H1 (cell line): ENCODE data around the gene GPHB5. TPM values are rescaled to one million over a fixed set of nuclear protein-coding genes. Genes with fewer than 3 reads are reported as not detected.
"Not testable (repeated sequence)": the region's sequence is repeated elsewhere in the genome, so short reads cannot be mapped to it uniquely, and the experiment has no call there.

Experiments
- CTCF ChIA-PET: fragments of 300-600 bp; sonication (Branson Sonifier 250); formaldehyde crosslinking; loops from one replicate; lab custom pipeline; 2021; ENCODE audit not compliant: partially characterized antibody; lab: Charles Lee
- POLR2A ChIA-PET: fragments of 300-600 bp; sonication (Branson Sonifier 250); formaldehyde crosslinking; loops from one replicate; lab custom pipeline; 2021; ENCODE audit warnings: inconsistent platforms; ENCODE audit not compliant: partially characterized antibody; lab: Charles Lee
- DNase-seq, 2 experiments: peaks; one replicate each; pipeline versions ENCODE4 v3.0.0 to v3.0.0-alpha.2; 2010 to 2022; ENCODE audit warnings: low spot score in 2 of 2, low read depth in 1 of 2, mixed read lengths in 1 of 2
- FAIRE-seq: peaks from 2 replicates; lab custom pipeline; 2011; peaks lifted over from hg19 to GRCh38; lab: Jason Lieb, UNC
- H2AFZ ChIP-seq: 2 replicates; pipeline ENCODE4 v1.8.1; 2012; ENCODE audit warnings: low read length, inconsistent platforms
- H2AK5ac ChIP-seq: 2 replicates; pipeline ENCODE4 v1.6.1; 2013; ENCODE audit warnings: low read depth, low read length
- H2BK120ac ChIP-seq: replicated peaks from 2 replicates; pipeline ENCODE3; 2013; ENCODE audit warnings: low read depth, low read length, inconsistent platforms
- H2BK12ac ChIP-seq: 2 replicates; pipeline ENCODE4 v1.6.1; 2013; ENCODE audit warnings: low read depth, low read length
- H2BK15ac ChIP-seq: 2 replicates; pipeline ENCODE4 v1.6.1; 2013; ENCODE audit warnings: low read length
- H2BK20ac ChIP-seq: 2 replicates; pipeline ENCODE4 v1.6.1; 2013; ENCODE audit warnings: low read length
- H2BK5ac ChIP-seq: 2 replicates; pipeline ENCODE4 v1.6.1; 2013; ENCODE audit warnings: low read depth, low read length
- H3K14ac ChIP-seq: 2 replicates; pipeline ENCODE4 v1.6.1; 2013; ENCODE audit warnings: inconsistent platforms; ENCODE audit not compliant: insufficient read length
- H3K18ac ChIP-seq: 2 replicates; pipeline ENCODE4 v1.6.1; 2013; ENCODE audit warnings: low read length; ENCODE audit errors: extremely low read depth
- H3K23ac ChIP-seq: 2 replicates; pipeline ENCODE4 v1.6.1; 2013; ENCODE audit warnings: inconsistent platforms; ENCODE audit not compliant: insufficient read length
- H3K23me2 ChIP-seq: 2 replicates; pipeline ENCODE4 v1.6.1; 2013; ENCODE audit warnings: low read depth, low read length
- H3K27ac ChIP-seq: 2 replicates; pipeline ENCODE4 v1.6.1; 2011; ENCODE audit warnings: low read depth, low read length, inconsistent platforms
- H3K27me3 ChIP-seq, 4 experiments: replicated peaks in 1 of 4; 1 replicate in 1 of 4; 2 replicates in 3 of 4; pipeline versions ENCODE4 v1.6.1 to v1.8.1; 2011 to 2013; ENCODE audit warnings: low read length in 3 of 4, mild to moderate bottlenecking in 3 of 4, inconsistent platforms in 2 of 4, mixed read lengths in 2 of 4, moderate library complexity in 1 of 4; ENCODE audit not compliant: control insufficient read depth in 3 of 4, insufficient read depth in 3 of 4; ENCODE audit errors: extremely low read depth in 1 of 4
- H3K36me3 ChIP-seq, 4 experiments: 2 replicates each; pipeline versions ENCODE4 v1.6.1 to v1.8.1; 2011 to 2013; ENCODE audit warnings: mild to moderate bottlenecking in 4 of 4, low read length in 3 of 4, moderate library complexity in 2 of 4, control low read depth in 1 of 4, inconsistent platforms in 1 of 4; ENCODE audit not compliant: insufficient read depth in 4 of 4, control insufficient read depth in 2 of 4
- H3K4ac ChIP-seq: replicated peaks from 2 replicates; pipeline ENCODE3; 2013; ENCODE audit warnings: low read length, low read depth, mixed read lengths, inconsistent platforms; ENCODE audit not compliant: insufficient read length
- H3K4me1 ChIP-seq, 4 experiments: replicated peaks in 1 of 4; 1 replicate in 1 of 4; 2 replicates in 3 of 4; pipeline versions ENCODE4 v1.6.1 to v1.8.1; 2011 to 2013; ENCODE audit warnings: low read length in 3 of 4, inconsistent platforms in 2 of 4, mixed read lengths in 1 of 4; ENCODE audit not compliant: insufficient read depth in 4 of 4, control insufficient read depth in 3 of 4
- H3K4me2 ChIP-seq, 2 experiments: 2 replicates each; pipeline versions ENCODE4 v1.6.1 to v1.8.1; 2011 to 2013; ENCODE audit warnings: low read depth in 2 of 2, low read length in 2 of 2, control low read depth in 1 of 2, inconsistent platforms in 1 of 2, mild to moderate bottlenecking in 1 of 2; ENCODE audit not compliant: insufficient read depth in 1 of 2
- H3K4me3 ChIP-seq, 4 experiments: fragments of 200-600, 300-600 bp in 1 of 4; sonication (generic), shearing (Covaris generic), sonication (Bioruptor Twin) in 1 of 4; 2 replicates each; pipeline versions ENCODE4 v1.5.1 to v1.8.1; 2011 to 2016; ENCODE audit warnings: low read length in 4 of 4, low read depth in 3 of 4, control low read depth in 2 of 4, inconsistent platforms in 2 of 4, mild to moderate bottlenecking in 2 of 4, mixed read lengths in 1 of 4, moderate library complexity in 1 of 4; ENCODE audit not compliant: insufficient read depth in 2 of 4; ENCODE audit errors: extremely low read depth in 1 of 4
- H3K56ac ChIP-seq: replicated peaks from 2 replicates; pipeline ENCODE3; 2013; ENCODE audit warnings: low read depth, mild to moderate bottlenecking, mixed read lengths, low read length, inconsistent platforms; ENCODE audit not compliant: insufficient read length
- H3K79me1 ChIP-seq: 2 replicates; pipeline ENCODE4 v1.6.1; 2013; ENCODE audit warnings: low read depth, low read length, control low read depth
- H3K79me2 ChIP-seq, 2 experiments: 2 replicates each; pipeline versions ENCODE4 v1.6.1 to v1.8.1; 2012 to 2013; ENCODE audit warnings: low read length in 2 of 2, mild to moderate bottlenecking in 2 of 2, inconsistent platforms in 1 of 2; ENCODE audit not compliant: insufficient read depth in 2 of 2, control insufficient read depth in 1 of 2
- H3K9ac ChIP-seq, 4 experiments: replicated peaks in 1 of 4; 1 replicate in 1 of 4; 2 replicates in 3 of 4; pipeline versions ENCODE4 v1.6.1 to v1.8.1; 2011 to 2013; ENCODE audit warnings: low read depth in 3 of 4, low read length in 3 of 4, control low read depth in 2 of 4, mild to moderate bottlenecking in 2 of 4, moderate library complexity in 2 of 4, inconsistent platforms in 1 of 4; ENCODE audit errors: extremely low read depth in 1 of 4
- H3K9me3 ChIP-seq, 2 experiments: 2 replicates each; pipeline versions ENCODE4 v1.6.1 to v1.8.1; 2012 to 2013; ENCODE audit warnings: mild to moderate bottlenecking in 2 of 2, moderate library complexity in 2 of 2, control low read depth in 1 of 2, inconsistent platforms in 1 of 2, low read depth in 1 of 2, low read length in 1 of 2, mixed read lengths in 1 of 2; ENCODE audit not compliant: insufficient read depth in 2 of 2
- H4K20me1 ChIP-seq, 2 experiments: replicated peaks in 1 of 2; 2 replicates each; pipeline versions ENCODE3 to v1.8.1; 2011 to 2013; ENCODE audit warnings: inconsistent platforms in 2 of 2, low read length in 2 of 2, mild to moderate bottlenecking in 1 of 2; ENCODE audit not compliant: insufficient read depth in 2 of 2, control insufficient read depth in 1 of 2
- H4K5ac ChIP-seq: 2 replicates; pipeline ENCODE4 v1.6.1; 2013; ENCODE audit warnings: low read length, low read depth, mixed read lengths, inconsistent platforms; ENCODE audit not compliant: insufficient read length
- H4K8ac ChIP-seq: 2 replicates; pipeline ENCODE4 v1.8.0; 2013; ENCODE audit warnings: mild to moderate bottlenecking, moderate library complexity, low read length, inconsistent platforms; ENCODE audit not compliant: insufficient read depth; ENCODE audit errors: extremely low read depth
- H4K91ac ChIP-seq: replicated peaks from 2 replicates; pipeline ENCODE3; 2013; ENCODE audit warnings: low read length, mixed read lengths, inconsistent platforms; ENCODE audit not compliant: insufficient read length
- TAF1 ChIP-seq: IDR thresholded peaks from 2 replicates; pipeline ENCODE4 v1.6.1; 2011; ENCODE audit warnings: mild to moderate bottlenecking, low read depth, low read length
- TEAD4 ChIP-seq: IDR thresholded peaks from 2 replicates; pipeline ENCODE4 v1.6.1; 2012; ENCODE audit warnings: low read depth, low read length, inconsistent platforms, mixed read lengths
- ZNF274 ChIP-seq: IDR thresholded peaks from 2 replicates; pipeline ENCODE4 v1.7.0; 2012; ENCODE audit warnings: low read length, borderline replicate concordance; ENCODE audit errors: extremely low read depth
- WGBS, 2 experiments: shearing (Covaris generic) in 1 of 2; methylation state at CpG; one replicate each; pipeline versions ENCODE4 v1.1.6 to v1.1.7; 2013 to 2015; ENCODE audit warnings: low lambda C conversion rate in 2 of 2, mixed read lengths in 2 of 2, inconsistent platforms in 1 of 2, low coverage in 1 of 2, missing lambda C conversion rate in 1 of 2; ENCODE audit not compliant: insufficient replicate concordance in 2 of 2, insufficient coverage in 1 of 2, insufficient read length in 1 of 2; ENCODE audit errors: extremely low coverage in 1 of 2, missing lambda C conversion rate in 1 of 2; 5-methylcytosine and 5-hydroxymethylcytosine counted together
- polyA plus RNA-seq, 7 experiments: library from polyadenylated mRNA; depleted of rRNA in 3 of 7; stranded (reverse) in 5 of 7; unstranded in 2 of 7; fragments of >200 nt in 5 of 7; fragments of 200-250 nt in 2 of 7; gene quantifications; 1 replicate in 5 of 7; 2 replicates in 1 of 7; 4 replicates in 1 of 7; pipeline versions ENCODE4 v1.2.1 to v1.2.3, GENCODE V29; 2011 to 2013; ENCODE audit warnings: missing spikeins in 2 of 7, mixed read lengths in 2 of 7
- total RNA-seq: library from RNA; stranded (reverse); fragmentation: NEBNext Ultra II Directional; extraction: Animal tissue kit (Norgen Biotek cat#: 25700); gene quantifications from 2 replicates; pipeline ENCODE4 v1.2.1, GENCODE V29; 2021
- TF ChIP-seq, protein P1 (sequence below): IDR thresholded peaks from 2 replicates; pipeline ENCODE4 v1.6.1; 2012; ENCODE audit warnings: inconsistent platforms

Gene GPHB5
- total and polyA plus RNA-seq, 2 of the 8 experiments (the other 6 are each of a cell fraction or from before 2014, with no cell fraction given): not detected

DNA sequence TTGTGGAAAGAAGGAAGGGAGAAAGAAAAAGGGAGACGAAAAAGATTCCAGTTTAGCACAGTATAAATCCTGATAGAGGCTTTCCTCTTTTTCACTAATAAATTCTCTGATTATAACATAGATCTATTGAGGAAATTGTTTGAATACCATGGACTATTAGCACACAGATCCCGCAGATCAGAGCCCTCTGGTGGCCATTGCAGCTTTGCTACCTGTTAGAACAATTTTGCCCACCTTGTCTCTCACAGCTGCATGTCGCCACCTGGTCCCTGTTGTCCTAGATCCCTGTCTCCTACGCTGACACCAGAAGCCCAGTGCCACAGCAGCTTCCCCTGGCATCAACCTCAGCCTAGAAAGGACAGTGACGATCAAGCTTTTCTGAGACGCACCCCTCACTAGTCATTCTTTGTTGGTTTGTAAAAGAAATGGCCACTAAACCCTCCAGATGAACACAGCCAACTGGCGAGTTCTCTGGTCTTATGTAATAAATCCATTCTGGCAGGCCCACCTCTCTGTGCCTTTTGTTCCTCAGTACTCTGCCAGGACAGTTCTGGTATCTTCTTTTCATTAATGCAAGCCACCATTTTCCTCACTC lies 9.9 kb downstream of the GPHB5 start (continued):
- TF ChIP-seq, protein P1, sequence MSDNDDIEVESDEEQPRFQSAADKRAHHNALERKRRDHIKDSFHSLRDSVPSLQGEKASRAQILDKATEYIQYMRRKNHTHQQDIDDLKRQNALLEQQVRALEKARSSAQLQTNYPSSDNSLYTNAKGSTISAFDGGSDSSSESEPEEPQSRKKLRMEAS: no peak
- TF ChIP-seq TAF1 (no peak), TEAD4 (0 out of 2 replicates have a peak, but pooled peaks have one; percentile 21), ZNF274 (no peak)

DNA sequence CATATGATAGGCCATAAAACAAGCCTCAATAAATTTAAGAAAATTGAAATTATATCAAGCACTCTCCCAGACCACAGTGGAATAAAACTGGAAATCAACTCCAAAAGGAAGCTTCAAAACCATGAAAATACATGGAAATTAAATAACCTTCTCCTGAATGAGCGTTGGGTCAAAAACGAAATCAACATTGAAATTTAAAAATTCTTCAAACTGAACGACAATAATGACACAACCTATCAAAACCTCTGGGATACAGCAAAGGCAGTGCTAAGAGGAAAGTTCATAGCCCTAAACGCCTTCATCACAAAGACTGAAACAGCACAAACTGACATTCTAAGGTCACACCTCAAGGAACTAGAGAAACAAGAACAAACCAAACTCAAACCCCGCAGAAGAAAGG lies 14.3 kb downstream of the GPHB5 start:
- DNase-seq, H2BK15ac ChIP-seq, H4K20me1 ChIP-seq, H4K8ac ChIP-seq, H2BK20ac ChIP-seq, H3K23me2 ChIP-seq, H2BK120ac ChIP-seq, H3K4me2 ChIP-seq, H3K9me3 ChIP-seq, POLR2A ChIA-PET, H3K14ac ChIP-seq, H4K5ac ChIP-seq, H3K79me2 ChIP-seq, H3K4me3 ChIP-seq, H3K27ac ChIP-seq, CTCF ChIA-PET, H3K4me1 ChIP-seq, H2AK5ac ChIP-seq, H3K4ac ChIP-seq, H3K27me3 ChIP-seq, FAIRE-seq, H2BK12ac ChIP-seq, H2BK5ac ChIP-seq, H3K9ac ChIP-seq, H3K23ac ChIP-seq, H2AFZ ChIP-seq, H3K18ac ChIP-seq, H3K79me1 ChIP-seq, H3K36me3 ChIP-seq, H4K91ac ChIP-seq, H3K56ac ChIP-seq: not testable (repeated sequence)
- 84% methylated on average over 5 of the region's 5 CpGs; no CpG with 5 or more reads in 1 of the 2 experiments for WGBS, 2 experiments
